Measurements from ENCODE around the gene FBXW2.

The FBXW2 gene

GRCh38 chr9:120741191-120741590, 52.0 kb downstream of the FBXW2 start:
- DNase-seq, result no peak

DNA sequence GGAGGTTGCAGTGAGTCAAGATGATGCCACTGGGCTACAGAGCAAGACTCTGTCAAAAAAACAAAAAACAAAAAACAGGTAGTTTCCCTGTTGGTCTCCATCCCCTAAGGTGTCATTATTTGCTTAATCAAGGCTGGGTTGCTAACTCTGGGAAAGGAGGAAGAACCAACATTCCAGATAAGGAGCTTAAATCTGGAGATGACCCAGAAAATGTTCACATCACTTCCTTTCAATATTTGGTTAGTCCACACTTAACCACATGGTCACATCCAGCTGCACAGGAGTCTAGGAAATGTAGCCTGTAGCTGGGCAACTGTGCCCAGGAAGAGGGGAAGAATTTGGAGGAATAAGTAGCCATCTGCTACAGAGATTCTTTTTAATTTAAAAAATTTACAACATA, 53.1 kb downstream of the FBXW2 start:
- DNase-seq, result no peak

DNA sequence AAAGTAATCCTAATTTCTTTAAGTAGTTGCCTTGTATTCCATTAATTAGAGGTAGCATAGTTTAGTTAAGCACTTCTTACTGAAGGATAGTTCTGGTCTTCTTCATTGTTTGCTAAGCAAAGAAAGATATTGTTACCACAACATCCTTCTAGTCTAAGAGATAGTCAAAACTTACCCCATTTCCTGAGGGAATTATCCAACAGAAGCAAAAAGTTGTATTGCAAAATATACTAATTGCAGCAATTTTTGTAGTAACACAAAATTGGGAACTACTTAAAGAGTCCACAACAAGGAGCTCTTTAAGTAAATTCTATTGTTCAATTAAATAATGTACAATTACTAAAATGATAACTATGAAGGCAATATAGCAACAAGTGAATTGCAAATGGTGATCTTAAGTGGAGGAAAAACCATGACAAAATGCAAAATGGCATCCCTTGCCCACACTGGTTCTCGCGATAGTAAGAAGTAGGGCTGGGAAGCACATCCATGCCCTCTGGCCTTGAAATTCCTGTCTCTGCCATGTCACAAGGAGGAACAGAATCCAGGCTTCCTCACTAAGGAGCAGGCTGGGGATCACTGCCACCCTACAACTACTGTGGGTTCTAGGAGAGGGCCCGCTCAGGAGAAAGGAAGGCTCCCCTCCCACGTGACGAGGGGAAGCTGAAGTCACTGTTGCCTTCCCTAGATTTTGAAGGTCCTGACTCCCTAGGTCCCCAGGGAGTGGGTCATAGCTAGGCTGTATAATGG, 55.6 kb downstream of the FBXW2 start:
- no peak for DNase-seq

DNA sequence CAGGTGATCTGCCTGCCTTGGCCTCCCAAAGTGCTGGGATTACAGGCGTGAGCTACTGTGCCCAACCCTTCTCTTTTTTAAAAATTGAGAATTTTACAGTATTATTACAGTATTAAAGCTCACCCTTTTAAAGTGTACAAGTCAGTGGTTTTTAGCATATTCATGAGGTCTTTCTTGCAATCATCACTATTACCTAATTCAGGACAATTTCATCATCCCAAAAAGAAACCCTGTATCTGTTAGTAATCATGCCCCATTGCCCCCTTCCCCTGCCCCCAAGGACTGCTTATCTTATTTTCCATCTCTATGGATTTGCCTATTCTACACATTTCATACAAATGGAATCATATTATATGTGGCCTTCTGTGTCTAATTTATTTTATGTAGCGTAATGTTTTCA, 56.3 kb downstream of the FBXW2 start:
- DNase-seq, result no peak

GRCh38 chr9:120735415-120736126, 57.6 kb downstream of the FBXW2 start:
- no peak for DNase-seq

DNA sequence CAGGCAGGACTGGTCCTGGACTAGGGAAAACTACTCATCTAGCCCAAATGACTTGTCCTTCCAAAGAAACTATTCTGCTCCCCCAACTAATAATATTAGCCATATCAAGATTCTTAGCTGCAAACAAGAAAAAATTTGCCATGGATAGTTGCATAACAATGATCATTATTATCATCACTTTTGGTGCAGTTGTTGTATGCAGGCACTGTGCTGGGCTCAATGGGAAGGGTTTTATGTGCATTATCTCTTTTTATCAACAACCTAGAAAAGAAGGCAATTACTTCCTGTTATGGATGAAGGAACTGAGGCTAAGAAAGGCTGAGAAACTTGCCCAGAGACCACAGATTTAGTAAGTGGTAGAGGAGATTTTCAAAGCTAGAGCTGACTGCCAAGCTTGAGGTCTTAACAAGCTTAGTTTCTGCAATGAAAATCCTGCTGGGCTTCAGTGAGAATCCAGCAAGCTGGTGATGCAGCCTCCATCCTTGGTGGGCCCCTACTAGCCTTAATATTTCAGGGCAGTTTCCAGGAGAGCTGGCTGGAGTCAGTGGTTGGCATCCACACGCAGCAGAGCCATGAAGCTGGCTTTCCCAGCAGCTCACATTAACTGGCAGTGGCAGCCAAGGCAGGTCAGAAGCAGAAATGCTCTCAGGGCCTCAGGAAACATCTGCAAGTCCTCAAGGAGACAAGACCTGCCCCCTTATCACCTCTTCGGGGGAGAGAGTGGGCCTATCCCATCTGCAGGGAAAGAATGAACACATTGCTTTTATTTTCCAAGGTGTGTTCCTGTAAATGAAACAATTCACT, 58.4 kb downstream of the FBXW2 start:
- no peak for DNase-seq

GRCh38 chr9:120733190-120733589, 60.0 kb downstream of the FBXW2 start:
- DNase-seq, result no peak

DNA sequence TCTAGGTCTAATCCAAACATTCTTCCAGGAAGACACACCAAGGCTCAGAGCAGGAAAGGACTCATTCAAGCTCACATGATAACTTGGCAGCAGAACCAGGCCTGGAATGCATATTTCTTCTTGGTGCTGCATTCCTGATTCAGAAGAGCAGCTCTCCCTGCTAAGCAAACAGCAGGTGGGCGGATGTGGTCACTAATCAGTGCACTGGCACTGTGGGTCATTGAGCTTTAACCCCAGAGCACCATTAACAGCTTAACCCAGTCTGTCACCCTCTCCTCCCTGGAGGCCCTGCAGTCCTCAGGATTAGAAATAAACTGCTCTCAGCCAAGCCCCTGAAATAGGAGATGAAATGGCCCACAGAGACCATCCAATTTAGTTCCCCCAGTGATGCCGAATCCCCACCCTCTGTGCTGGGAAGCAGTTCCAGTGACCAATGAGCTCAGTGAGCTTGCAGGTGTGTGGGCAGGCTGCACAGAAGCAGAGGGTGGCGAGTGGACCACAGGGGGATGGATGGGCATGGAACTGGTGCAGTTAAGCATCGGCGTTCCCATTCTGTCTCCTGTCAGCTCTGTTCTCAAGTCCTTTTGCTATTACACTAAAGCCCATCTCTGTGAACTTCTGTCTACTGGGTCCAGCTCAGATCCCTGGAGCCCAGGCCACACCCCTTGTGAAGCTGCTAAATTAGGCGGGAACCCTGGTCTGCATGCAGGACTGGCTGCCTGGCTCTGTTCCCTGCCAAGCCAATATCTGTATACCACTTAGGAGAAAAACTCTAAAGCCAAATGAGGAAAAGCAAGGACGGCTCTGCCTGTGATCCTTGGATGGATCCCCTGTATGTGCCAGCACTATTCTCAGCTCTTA, 62.3 kb downstream of the FBXW2 start:
- DNase-seq, result no peak

GRCh38 chr9:120729791-120730241, 63.4 kb downstream of the FBXW2 start:
- no peak for DNase-seq

- no peak for DNase-seq
Observed at GRCh38 chr9:120726484-120726883, 66.7 kb downstream of the FBXW2 start.

GRCh38 chr9:120725907-120726306, 67.3 kb downstream of the FBXW2 start:
- no peak for DNase-seq

- no peak for DNase-seq
Observed at GRCh38 chr9:120724757-120725400, 68.3 kb downstream of the FBXW2 start.

GRCh38 chr9:120723565-120723964, 69.7 kb downstream of the FBXW2 start:
- no peak for DNase-seq

DNA sequence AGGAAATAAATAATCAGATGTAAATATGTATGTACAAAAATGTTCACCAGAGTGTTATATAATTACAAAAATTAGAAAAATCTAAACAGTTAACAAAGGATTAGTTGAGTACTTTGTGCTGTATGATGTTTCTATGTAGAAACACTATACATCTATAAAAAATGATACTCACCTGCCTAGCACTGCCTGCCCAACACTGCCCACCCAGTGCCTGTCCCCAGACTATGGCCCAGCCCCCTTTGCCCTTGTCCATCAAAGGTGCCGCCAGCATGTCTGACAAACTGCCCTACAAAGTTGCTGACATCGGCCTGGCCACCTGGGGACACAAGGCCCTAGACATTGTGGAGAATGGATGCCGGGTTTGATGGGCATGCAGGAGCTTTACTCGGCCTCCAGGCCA, 72.8 kb downstream of the FBXW2 start:
- DNase-seq, result no peak

- no peak for DNase-seq
Observed at GRCh38 chr9:120718316-120718715, 74.9 kb downstream of the FBXW2 start.

DNA sequence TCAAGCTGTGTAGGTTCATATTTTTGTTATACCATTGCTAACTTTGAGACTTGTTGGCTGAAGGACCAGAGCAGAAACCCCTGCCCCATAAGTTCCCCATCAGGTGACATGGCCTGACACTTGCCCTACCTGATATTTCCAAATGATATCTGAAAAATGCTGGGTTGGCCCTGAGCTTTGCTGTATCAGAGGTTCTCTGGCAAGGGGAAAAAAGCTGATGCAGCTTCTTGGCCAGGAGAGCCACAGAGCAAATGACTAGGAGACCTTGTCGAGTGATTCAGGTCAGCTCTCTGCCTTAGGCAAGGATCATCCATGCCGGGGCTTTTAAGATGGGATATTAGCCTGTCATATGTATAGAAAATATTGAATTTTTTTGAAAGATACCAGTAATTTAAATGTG, 76.0 kb downstream of the FBXW2 start:
- DNase-seq, result no peak

GRCh38 chr9:120716483-120716882, 76.7 kb downstream of the FBXW2 start:
- no peak for DNase-seq

- no peak for DNase-seq
Observed at GRCh38 chr9:120715389-120715924, 77.8 kb downstream of the FBXW2 start.

DNA sequence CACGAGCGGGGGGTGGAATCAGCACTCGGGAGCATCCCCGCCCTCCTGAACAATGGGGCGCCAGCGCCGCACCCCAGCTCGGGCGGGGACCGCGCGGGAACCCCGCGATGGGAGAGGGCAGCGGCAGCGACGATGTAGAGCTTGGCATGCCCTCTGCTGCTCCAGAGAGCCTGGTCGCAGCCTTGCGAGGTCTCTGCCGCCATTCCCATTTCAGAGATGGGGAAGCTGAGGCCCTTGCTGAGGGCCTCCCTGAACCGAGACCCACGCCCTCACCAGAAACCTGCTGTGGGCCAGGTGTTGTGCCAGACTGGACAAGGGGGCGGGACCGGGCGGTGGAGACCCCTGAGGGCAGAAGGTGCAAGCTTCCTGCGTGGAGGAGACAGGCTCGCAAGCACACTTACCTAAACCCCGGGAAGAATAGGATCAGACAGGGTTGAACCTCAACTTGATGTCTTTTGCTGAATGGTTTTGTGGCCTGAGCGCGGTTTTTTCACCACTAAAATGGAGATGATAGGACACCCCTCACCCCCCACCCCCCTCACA, 78.3 kb downstream of the FBXW2 start:
- DNase-seq, result no peak

GRCh38 chr9:120714088-120714845, 78.9 kb downstream of the FBXW2 start, which contains the start of gene MEGF9:
MEGF9 (minus strand) TSS chr9:120714470; CDS start chr9:120714358, 112 bp downstream.
- peak; percentile 83 to 93 for DNase-seq
